Sigmoid colon (tissue), 7 donors: Measurements from ENCODE around the gene FGF19. TPM values are rescaled to one million over a fixed set of nuclear protein-coding genes. Genes with fewer than 3 reads are reported as not detected.
A peak's percentile ranks its signal among the peaks of the same experiment; 100 is the strongest.

Experiments used
- DNase-seq: peaks from one replicate; pipeline ENCODE4 v3.0.0-alpha.2; 2019
- H3K27ac ChIP-seq, 4 donors: fragments of 200-600 bp; sonication (generic); one replicate each; pipeline ENCODE4 v1.5.1; 2016 to 2019; ENCODE audit warnings: mild to moderate bottlenecking in 1 of 4
- H3K27me3 ChIP-seq, 3 donors: fragments of 200-600 bp; sonication (generic); one replicate each; pipeline ENCODE4 v1.5.1; 2019; ENCODE audit warnings: mild to moderate bottlenecking in 1 of 3
- H3K36me3 ChIP-seq, 4 donors: fragments of 200-600 bp; sonication (generic); one replicate each; pipeline ENCODE4 v1.5.1; 2016 to 2019
- H3K4me1 ChIP-seq, 4 donors: fragments of 200-600 bp; sonication (generic); one replicate each; pipeline ENCODE4 v1.5.1; 2017 to 2019
- H3K4me3 ChIP-seq, 4 donors: fragments of 200-600 bp; sonication (generic); one replicate each; pipeline ENCODE4 v1.5.1; 2017 to 2019; ENCODE audit warnings: mild to moderate bottlenecking in 2 of 4, moderate library complexity in 1 of 4
- H3K9me3 ChIP-seq, 4 donors: fragments of 200-600 bp in 3 of 4; sonication (generic) in 3 of 4; one replicate each; pipeline versions ENCODE4 v1.5.1 to v1.6.1; 2013 to 2019
- EP300 ChIP-seq, 4 donors: sonication (generic); formaldehyde crosslinking; IDR thresholded peaks; one replicate each; pipeline ENCODE4 v1.6.1; 2017; ENCODE audit warnings: antibody characterized with exemption in 4 of 4
- POLR2A ChIP-seq, 2 donors: fragments of 450-650 bp; IDR thresholded peaks; one replicate each; pipeline ENCODE4 v1.6.1; 2016; ENCODE audit warnings: antibody characterized with exemption in 2 of 2, mild to moderate bottlenecking in 2 of 2, moderate library complexity in 2 of 2
- POLR2AphosphoS5 ChIP-seq, 4 donors: sonication (generic); formaldehyde crosslinking; IDR thresholded peaks; one replicate each; pipeline ENCODE4 v1.6.1; 2017; ENCODE audit warnings: antibody characterized with exemption in 4 of 4
- WGBS, 2 donors: extraction: QIAGEN DNeasy Blood & Tissue Kit; methylation state at CpG; one replicate each; pipeline ENCODE4 v1.1.7; 2013; 5-methylcytosine and 5-hydroxymethylcytosine counted together
- intact Hi-C: fragments of 100-400 bp; cut with DNase I; formaldehyde crosslinking; loops from one replicate; pipeline ENCODE4 v1.15.1; 2023
- polyA plus RNA-seq, 3 donors: library from polyadenylated mRNA; stranded (reverse); fragments of 200-250 nt; gene quantifications; one replicate each; pipeline ENCODE4 v1.2.3, GENCODE V29; 2013
- total RNA-seq, 4 donors: library from RNA; depleted of rRNA; stranded (reverse); fragments of >200 nt; gene quantifications; one replicate each; pipeline ENCODE4 v1.1.0, GENCODE V29; 2016
- TF ChIP-seq, protein P1 (sequence below), 4 experiments: fragments of 450-650 bp in 3 of 4; fragments of 200-600 bp in 1 of 4; IDR thresholded peaks; one replicate each; pipeline ENCODE4 v1.5.1; 2016 to 2019; ENCODE audit warnings: antibody characterized with exemption in 4 of 4, mild to moderate bottlenecking in 3 of 4, moderate library complexity in 2 of 4
- donor health status: healthy with polysubstance abuse.
- donor health status: Bipolar disorder and iron deficiency.
- donor health status: healthy.

The FGF19 gene
- total and polyA plus RNA-seq, 7 donors = not detected

DNA sequence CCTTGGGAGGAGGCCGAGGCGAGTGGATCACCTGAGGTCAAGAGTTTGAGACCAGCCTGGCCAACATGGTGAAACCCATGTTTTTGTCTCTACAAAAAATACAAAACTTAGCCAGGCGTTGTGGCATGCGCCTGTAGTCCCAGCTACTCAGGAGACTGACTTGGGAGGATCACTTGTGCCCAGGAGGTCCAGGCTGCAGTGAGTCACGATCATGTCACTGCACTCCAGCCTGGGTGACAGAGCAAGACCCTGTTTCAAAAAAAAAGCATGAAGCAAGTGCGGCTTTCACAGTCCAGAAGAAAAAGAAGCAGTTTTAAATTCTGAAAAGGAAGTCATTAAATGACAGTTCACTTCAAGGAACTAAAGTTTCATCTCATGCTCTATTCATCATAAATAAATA is 21.6 kb downstream of the FGF19 start:
- no peaks in the 10 kb centered on the region for H3K9me3 ChIP-seq
- WGBS, 2 donors = 85 to 92% methylated on average over 6 of the region's 6 CpGs
- peaks cover 0 to 6% (median 5%) of the 10 kb centered on the region in 3 donors for H3K27me3 ChIP-seq
- peaks cover 0 to 9% (median 7%) of the 10 kb centered on the region in 4 donors for H3K4me1 ChIP-seq
- DNase-seq = no peak
- intact Hi-C loops = no loop called here
- H3K4me3 ChIP-seq = no peak overlapping the region
- no peak overlapping the region for H3K27ac ChIP-seq
- no peaks in the 10 kb centered on the region for H3K36me3 ChIP-seq
- TF ChIP-seq POLR2A (IDR thresholded peaks at IDR 0.05) (no peak), POLR2AphosphoS5 (IDR thresholded peaks at IDR 0.05) (no peak), EP300 (IDR thresholded peaks at IDR 0.05) (no peak)
- TF ChIP-seq, protein P1, sequence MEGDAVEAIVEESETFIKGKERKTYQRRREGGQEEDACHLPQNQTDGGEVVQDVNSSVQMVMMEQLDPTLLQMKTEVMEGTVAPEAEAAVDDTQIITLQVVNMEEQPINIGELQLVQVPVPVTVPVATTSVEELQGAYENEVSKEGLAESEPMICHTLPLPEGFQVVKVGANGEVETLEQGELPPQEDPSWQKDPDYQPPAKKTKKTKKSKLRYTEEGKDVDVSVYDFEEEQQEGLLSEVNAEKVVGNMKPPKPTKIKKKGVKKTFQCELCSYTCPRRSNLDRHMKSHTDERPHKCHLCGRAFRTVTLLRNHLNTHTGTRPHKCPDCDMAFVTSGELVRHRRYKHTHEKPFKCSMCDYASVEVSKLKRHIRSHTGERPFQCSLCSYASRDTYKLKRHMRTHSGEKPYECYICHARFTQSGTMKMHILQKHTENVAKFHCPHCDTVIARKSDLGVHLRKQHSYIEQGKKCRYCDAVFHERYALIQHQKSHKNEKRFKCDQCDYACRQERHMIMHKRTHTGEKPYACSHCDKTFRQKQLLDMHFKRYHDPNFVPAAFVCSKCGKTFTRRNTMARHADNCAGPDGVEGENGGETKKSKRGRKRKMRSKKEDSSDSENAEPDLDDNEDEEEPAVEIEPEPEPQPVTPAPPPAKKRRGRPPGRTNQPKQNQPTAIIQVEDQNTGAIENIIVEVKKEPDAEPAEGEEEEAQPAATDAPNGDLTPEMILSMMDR (IDR thresholded peaks at IDR 0.05) = no peak

DNA sequence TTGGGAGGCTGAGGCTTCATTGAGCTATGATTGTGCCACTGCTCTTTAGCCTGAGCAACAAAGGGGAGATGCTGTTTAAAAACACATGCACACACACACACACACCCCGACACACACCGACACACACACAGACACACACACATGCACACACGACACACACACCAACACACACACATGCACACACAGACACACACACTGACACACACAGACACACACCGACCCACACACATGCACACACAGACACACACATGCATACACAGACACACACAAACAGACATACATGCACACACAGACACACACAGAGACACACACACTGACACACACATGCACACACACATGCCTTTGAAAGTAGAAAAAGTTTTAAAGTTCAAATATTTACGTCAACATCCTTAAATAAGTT is 23.1 kb downstream of the FGF19 start:
- H3K4me3 ChIP-seq = no peak overlapping the region
- peaks cover 0 to 5% (median 0%) of the 10 kb centered on the region in 3 donors for H3K27me3 ChIP-seq
- H3K4me1 ChIP-seq = peaks cover 0 to 6% (median 4%) of the 10 kb centered on the region in 4 donors
- H3K9me3 ChIP-seq = no peaks in the 10 kb centered on the region
- DNase-seq = peak; percentile 12
- intact Hi-C loops = no loop called here
- no peak overlapping the region for H3K27ac ChIP-seq
- WGBS, 2 donors = 94 to 97% methylated on average over 5 of the region's 5 CpGs
- no peaks in the 10 kb centered on the region for H3K36me3 ChIP-seq
- TF ChIP-seq EP300 (IDR thresholded peaks at IDR 0.05) (no peak), POLR2AphosphoS5 (IDR thresholded peaks at IDR 0.05) (no peak), POLR2A (IDR thresholded peaks at IDR 0.05) (no peak)
- TF ChIP-seq, protein P1 (IDR thresholded peaks at IDR 0.05) = no peak

DNA sequence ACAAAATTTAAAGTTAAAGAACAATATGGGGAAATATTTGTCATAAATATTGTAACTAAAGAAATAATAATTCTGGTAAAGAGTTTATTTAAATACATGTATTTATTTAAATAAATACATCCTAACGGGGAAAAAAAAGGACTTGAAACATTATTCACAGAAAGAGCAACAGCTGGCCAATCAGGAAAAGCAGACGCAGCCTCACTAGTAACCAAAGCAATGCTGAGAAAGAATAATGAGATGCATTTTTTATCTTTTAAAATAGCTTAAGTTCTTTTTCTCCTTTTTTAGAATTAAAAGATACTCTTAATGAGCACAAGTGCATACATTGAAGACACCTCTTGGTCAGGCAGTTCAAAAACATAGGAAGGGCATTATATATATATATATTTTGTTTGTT is 26.1 kb downstream of the FGF19 start:
- WGBS, 2 donors = 35 to 65% methylated on average over 2 of the region's 2 CpGs
- Histone ChIP-seq H3K27ac (no peak overlapping the region), H3K36me3 (peaks cover 0 to 4% (median 0%) of the 10 kb centered on the region in 4 donors), H3K27me3 (no peaks in the 10 kb centered on the region), H3K4me1 (peaks cover 0 to 24% (median 23%) of the 10 kb centered on the region in 4 donors), H3K4me3 (no peak overlapping the region), H3K9me3 (no peaks in the 10 kb centered on the region)
- intact Hi-C loops = loop anchor here (5.0 to 10.0 kb wide), 3 partner anchors 525 to 773 kb away; partner anchors contain the start of genes CTTN, FADD, IGHMBP2 and MRPL21
- no peak for TF ChIP-seq EP300 (IDR thresholded peaks at IDR 0.05)
- no peak for TF ChIP-seq POLR2A (IDR thresholded peaks at IDR 0.05)
- TF ChIP-seq POLR2AphosphoS5 (IDR thresholded peaks at IDR 0.05) = no peak
- no peak for DNase-seq

DNA sequence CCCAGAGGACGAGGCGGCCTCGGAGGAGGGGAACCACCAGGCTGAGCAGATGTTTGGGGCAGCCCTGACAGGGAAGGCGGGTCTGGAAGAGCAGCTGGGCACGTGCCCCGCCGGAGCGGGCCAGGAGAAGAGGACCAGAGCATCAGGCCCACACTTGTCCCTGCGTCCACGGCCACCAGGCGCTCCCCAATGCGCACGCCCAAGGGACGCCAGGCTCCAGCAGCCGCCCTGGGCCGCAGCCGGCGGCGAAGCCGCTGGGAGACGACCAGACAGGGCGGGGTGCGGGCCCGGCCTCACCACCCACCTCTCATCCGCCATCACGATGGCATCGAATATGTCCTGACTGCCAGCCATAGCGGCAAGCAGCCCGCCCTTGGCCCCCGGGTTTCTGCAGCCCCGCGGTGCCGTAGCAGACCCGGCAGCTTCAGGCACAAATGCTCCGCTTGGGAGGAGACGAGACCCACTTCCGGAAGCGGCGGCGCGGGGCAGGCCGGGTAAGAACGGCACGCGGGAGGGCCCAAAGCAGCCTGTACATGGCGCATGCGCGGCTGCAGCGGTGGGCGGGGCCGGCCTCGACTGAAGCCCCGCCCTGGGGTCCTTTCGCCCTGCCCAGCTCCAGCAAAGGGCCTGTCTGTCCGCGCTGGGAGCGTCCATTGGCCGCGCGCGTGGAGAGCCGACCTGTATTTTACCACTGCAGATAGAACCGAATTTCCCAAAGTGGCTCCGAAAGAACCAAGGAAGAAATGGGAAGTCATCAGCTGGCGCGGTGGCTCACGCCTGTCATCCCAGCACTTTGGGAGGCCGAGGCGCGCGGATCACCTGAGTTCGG is 28.7 kb downstream of the FGF19 start, which contains the start of gene LTO1:
TSS of gene LTO1 (minus strand) at position 468 of the 829 bp plus-strand sequence. CDS start at position 354, 114 bp downstream.
- 2% methylated on average over 72 of the region's 72 CpGs for WGBS, 2 donors
- peaks cover 0 to 32% (median 28%) of the 10 kb centered on the region in 4 donors for H3K4me1 ChIP-seq
- peak; percentile 98 for DNase-seq
- TF ChIP-seq, protein P1 (IDR thresholded peaks at IDR 0.05) = no peak
- TF ChIP-seq POLR2A (IDR thresholded peaks at IDR 0.05) (peak; percentile 42 to 51), EP300 (IDR thresholded peaks at IDR 0.05) (peak in 2 of 4 donors; percentile 9 to 61), POLR2AphosphoS5 (IDR thresholded peaks at IDR 0.05) (peak; percentile 80 to 95 (median 92))
- peak within 1 kb of the TSS; percentile 85 to 89 (median 89) for H3K27ac ChIP-seq
- no peaks in the 10 kb centered on the region for H3K27me3 ChIP-seq
- intact Hi-C loops = loop anchor here (5.0 to 10.0 kb wide), 3 partner anchors 527 to 770 kb away; partner anchors contain the start of genes CTTN, FADD, IGHMBP2 and MRPL21
- H3K36me3 ChIP-seq = peaks cover 0 to 19% (median 4%) of the 10 kb centered on the region in 4 donors
- peak within 1 kb of the TSS; percentile 88 to 99 (median 96) for H3K4me3 ChIP-seq
- no peaks in the 10 kb centered on the region for H3K9me3 ChIP-seq
